Hippocampal formation (tissue), 2 donors: ENCODE measurements around the gene BCO2.
A peak's percentile ranks its signal among the peaks of the same experiment; 100 is the strongest.

Source experiments
- DNase-seq, 2 donors: peaks; one replicate each; lab custom pipeline; 2025; lab: John Stamatoyannopoulos, UW

The BCO2 gene

GRCh38 chr11:112215621-112216020, 40.3 kb downstream of the BCO2 start:
- no peak for DNase-seq

- no peak for DNase-seq
Measured at GRCh38 chr11:112216561-112217105, 41.3 kb downstream of the BCO2 start.

GRCh38 chr11:112219476-112220232, 44.3 kb downstream of the BCO2 start:
- DNase-seq: peak; percentile 16 to 85

GRCh38 chr11:112221274-112221835, 46.0 kb downstream of the BCO2 start:
- no peak for DNase-seq

GRCh38 chr11:112222303-112222702, 47.0 kb downstream of the BCO2 start:
- no peak for DNase-seq

- no peak for DNase-seq
Measured at GRCh38 chr11:112223121-112223520, 47.8 kb downstream of the BCO2 start.

- no peak for DNase-seq
Measured at GRCh38 chr11:112223754-112224532, 48.6 kb downstream of the BCO2 start.

GRCh38 chr11:112225753-112226061, 50.4 kb downstream of the BCO2 start:
- no peak for DNase-seq

- peak; percentile 85 to 89 for DNase-seq
Measured at GRCh38 chr11:112226062-112226830, 50.9 kb downstream of the BCO2 start, which contains the start of gene PTS. Gene PTS (plus strand): TSS chr11:112226428. CDS start chr11:112226444, 16 bp downstream.

GRCh38 chr11:112226831-112227401, 51.6 kb downstream of the BCO2 start:
- DNase-seq: no peak

GRCh38 chr11:112227471-112227870, 52.2 kb downstream of the BCO2 start:
- DNase-seq: no peak

- no peak for DNase-seq
Measured at GRCh38 chr11:112228706-112229105, 53.4 kb downstream of the BCO2 start.

- no peak for DNase-seq
Measured at GRCh38 chr11:112229159-112229558, 53.8 kb downstream of the BCO2 start.

- no peak for DNase-seq
Measured at GRCh38 chr11:112229746-112230433, 54.6 kb downstream of the BCO2 start.

GRCh38 chr11:112231952-112232351, 56.6 kb downstream of the BCO2 start:
- no peak for DNase-seq

- no peak for DNase-seq
Measured at GRCh38 chr11:112235750-112236390, 60.6 kb downstream of the BCO2 start.

- DNase-seq: no peak
Measured at GRCh38 chr11:112237451-112237850, 62.1 kb downstream of the BCO2 start.

- no peak for DNase-seq
Measured at GRCh38 chr11:112238041-112238440, 62.7 kb downstream of the BCO2 start.

GRCh38 chr11:112241486-112241885, 66.2 kb downstream of the BCO2 start:
- DNase-seq: no peak

GRCh38 chr11:112247201-112247600, 71.9 kb downstream of the BCO2 start:
- DNase-seq: no peak
